B cell (primary cell): ENCODE data around the gene RNF220. TPM values are rescaled to one million over a fixed set of nuclear protein-coding genes. Genes with fewer than 3 reads are reported as not detected.

ENCODE experiments used
- ATAC-seq: fragments of 200-7000 bp; cut with Tn5 transposase; one replicate; pipeline ENCODE4 v1.10.0; 2021; ENCODE audit warnings: low read depth, mild to moderate bottlenecking, moderate number of reproducible peaks, moderate library complexity
- CTCF ChIA-PET: fragments of 350-600 bp; sonication (Branson Sonifier 250); formaldehyde crosslinking; loops from one replicate; lab custom pipeline; 2021; ENCODE audit warnings: antibody characterized with exemption, inconsistent platforms; lab: Charles Lee
- POLR2A ChIA-PET: fragments of 350-600 bp; sonication (Branson Sonifier 250); formaldehyde crosslinking; loops from one replicate; lab custom pipeline; 2021; ENCODE audit warnings: antibody characterized with exemption; lab: Charles Lee
- DNase-seq: peaks from one replicate; pipeline ENCODE4 v3.0.0; 2013
- H2AFZ ChIP-seq: 2 replicates; pipeline ENCODE4 v1.6.1; 2012; ENCODE audit warnings: mild to moderate bottlenecking, low read depth, low read length; ENCODE audit not compliant: insufficient read depth, poor library complexity, severe bottlenecking
- H3K27ac ChIP-seq, 2 donors: 1 replicate in 1 of 2; 2 replicates in 1 of 2; pipeline ENCODE4 v1.5.1; 2012 to 2013; ENCODE audit warnings: low read length in 2 of 2, mild to moderate bottlenecking in 2 of 2, moderate library complexity in 1 of 2
- H3K27me3 ChIP-seq, 4 experiments: fragments of 200-600 bp in 1 of 4; sonication (generic) in 1 of 4; replicated peaks in 1 of 4; 1 replicate in 2 of 4; 2 replicates in 2 of 4; pipeline versions ENCODE4 v1.6.1 to v1.7.0; 2013 to 2016; ENCODE audit warnings: low read length in 3 of 4, mild to moderate bottlenecking in 2 of 4, mixed read lengths in 1 of 4, moderate library complexity in 1 of 4; ENCODE audit not compliant: insufficient read depth in 4 of 4, control insufficient read depth in 3 of 4; ENCODE audit errors: control extremely low read depth in 1 of 4
- H3K36me3 ChIP-seq, 2 experiments: replicated peaks in 1 of 2; 1 replicate in 1 of 2; 2 replicates in 1 of 2; pipeline versions ENCODE4 v1.6.1 to v1.7.1; 2013; ENCODE audit warnings: low read length in 1 of 2; ENCODE audit not compliant: insufficient read depth in 2 of 2, control insufficient read depth in 1 of 2; ENCODE audit errors: control extremely low read depth in 1 of 2, extremely low read depth in 1 of 2
- H3K4me1 ChIP-seq, 2 donors: fragments of 200-600 bp in 1 of 2; sonication (generic) in 1 of 2; 1 replicate in 1 of 2; 2 replicates in 1 of 2; pipeline versions ENCODE4 v1.5.1 to v1.6.1; 2013 to 2017; ENCODE audit warnings: low read length in 2 of 2; ENCODE audit not compliant: control insufficient read depth in 2 of 2, insufficient read depth in 2 of 2
- H3K4me2 ChIP-seq: replicated peaks from 2 replicates; pipeline ENCODE3; 2012; ENCODE audit warnings: mild to moderate bottlenecking, low read depth, low read length; ENCODE audit not compliant: poor library complexity, severe bottlenecking
- H3K4me3 ChIP-seq, 5 experiments: fragments of 200-600 bp in 1 of 5; sonication (generic) in 1 of 5; 1 replicate in 3 of 5; 2 replicates in 2 of 5; pipeline versions ENCODE4 v1.5.1 to v1.7.0; 2011 to 2016; ENCODE audit warnings: low read length in 4 of 5, mild to moderate bottlenecking in 4 of 5, low read depth in 2 of 5, control low read depth in 1 of 5, moderate library complexity in 1 of 5; ENCODE audit not compliant: insufficient read depth in 1 of 5; ENCODE audit errors: control extremely low read depth in 1 of 5, extremely low read depth in 1 of 5
- H3K79me2 ChIP-seq: fragments of 200-600 bp; sonication (generic); one replicate; pipeline ENCODE4 v1.6.0; 2016; ENCODE audit warnings: low read length; ENCODE audit not compliant: control insufficient read depth, insufficient read depth
- H3K9ac ChIP-seq: fragments of 200-600 bp; sonication (generic); 2 replicates; pipeline ENCODE4 v1.6.1; 2017; ENCODE audit warnings: mild to moderate bottlenecking, low read length, moderate library complexity
- H3K9me3 ChIP-seq, 3 donors: one replicate each; pipeline versions ENCODE4 v1.6.1 to v1.7.1; 2013; ENCODE audit warnings: low read length in 2 of 3; ENCODE audit not compliant: control insufficient read depth in 2 of 3, insufficient read depth in 1 of 3; ENCODE audit errors: control extremely low read depth in 1 of 3
- H4K20me1 ChIP-seq: 2 replicates; pipeline ENCODE4 v1.6.0; 2012; ENCODE audit warnings: mild to moderate bottlenecking, low read length; ENCODE audit not compliant: insufficient read depth, control insufficient read depth, poor library complexity, severe bottlenecking
- H3K27ac Mint-ChIP-seq: one replicate; pipeline ENCODE4 v1.8.0; 2021; ENCODE audit warnings: mixed read lengths
- H3K27me3 Mint-ChIP-seq: one replicate; pipeline ENCODE4 v1.8.0; 2021; ENCODE audit warnings: mixed read lengths
- H3K4me1 Mint-ChIP-seq: one replicate; pipeline ENCODE4 v1.8.0; 2021; ENCODE audit warnings: mixed read lengths
- H3K4me3 Mint-ChIP-seq: one replicate; pipeline ENCODE4 v1.8.0; 2021; ENCODE audit warnings: mixed read lengths
- H3K9me3 Mint-ChIP-seq: one replicate; pipeline ENCODE4 v1.8.0; 2022; ENCODE audit warnings: mixed read lengths; ENCODE audit not compliant: insufficient read depth
- EZH2 ChIP-seq: IDR thresholded peaks from 2 replicates; pipeline ENCODE4 v1.6.1; 2012; ENCODE audit warnings: borderline replicate concordance, low read depth, mild to moderate bottlenecking, moderate library complexity, low read length; ENCODE audit not compliant: insufficient read depth, poor library complexity, severe bottlenecking
- WGBS: methylation state at CpG from one replicate; pipeline ENCODE4 v1.1.5; 2013; ENCODE audit warnings: missing lambda C conversion rate; ENCODE audit not compliant: insufficient coverage; 5-methylcytosine and 5-hydroxymethylcytosine counted together
- intact Hi-C: fragments of 100-400 bp; cut with micrococcal nuclease; formaldehyde crosslinking; loops from one replicate; pipeline ENCODE4 v1.10.0; 2022
- polyA plus RNA-seq: library from polyadenylated mRNA; depleted of rRNA; stranded (reverse); fragments of >200 nt; gene quantifications from 2 replicates; pipeline ENCODE4 v1.2.3, GENCODE V29; 2012
- total RNA-seq, 2 donors: library from RNA; stranded (reverse); fragments of 120-200 nt in 1 of 2; gene quantifications; 1 replicate in 1 of 2; 2 replicates in 1 of 2; pipeline versions ENCODE4 v1.2.3 to v1.2.4, GENCODE V29; 2013 to 2022
- TF ChIP-seq, protein P1 (sequence below): fragments of 200-600 bp; IDR thresholded peaks from one replicate; pipeline ENCODE4 v1.8.0; 2022; ENCODE audit warnings: antibody characterized with exemption, mild to moderate bottlenecking

RNF220 gene
- total and polyA plus RNA-seq, 2 donors (not counting 1 experiment from before 2014, with no cell fraction given): 115 to 141 TPM

DNA sequence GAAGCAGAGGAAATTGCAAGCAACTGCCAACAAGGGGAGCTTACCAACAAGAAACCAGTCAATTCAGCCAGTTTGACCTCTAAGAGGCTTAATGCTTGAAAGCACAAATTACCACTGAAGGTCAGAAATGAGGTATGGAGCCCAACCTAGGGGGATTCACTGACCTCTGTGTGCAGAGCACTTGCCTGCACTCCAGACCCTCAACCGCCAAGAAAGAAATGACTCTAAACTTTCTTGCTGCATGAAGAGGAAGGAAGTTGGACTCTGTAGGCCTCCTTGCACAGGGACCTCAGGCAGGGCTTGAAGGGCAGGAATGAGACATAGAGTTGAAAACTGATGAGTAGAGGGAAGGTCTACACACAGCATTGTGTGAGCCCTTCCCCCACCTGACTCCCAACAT, 279.5 kb downstream of the RNF220 start:
- no peak overlapping the region for H3K4me2 ChIP-seq
- Mint-ChIP-seq H3K4me3 (no peak overlapping the region), H3K4me1 (peaks cover 12% of the 10 kb centered on the region), H3K27ac (peak overlapping the region; percentile 20), H3K9me3 (no peaks in the 10 kb centered on the region), H3K27me3 (no peaks in the 10 kb centered on the region)
- no peak for TF ChIP-seq EZH2
- H3K9ac ChIP-seq: no peak overlapping the region
- ChIA-PET POLR2A (no interaction called here), CTCF (interaction anchor here (0.6 to 1.4 kb wide), 3 partner anchors 24 to 30 kb away, joined by 3 to 5 read pairs (median 3); no protein-coding TSS in a partner anchor)
- H3K27ac ChIP-seq: no peak overlapping the region
- H3K4me3 ChIP-seq: no peak overlapping the region
- H3K27me3 ChIP-seq: no peaks in the 10 kb centered on the region
- H3K36me3 ChIP-seq: no peaks in the 10 kb centered on the region
- ATAC-seq: no peak
- H2AFZ ChIP-seq: peak overlapping the region; percentile 43
- no peaks in the 10 kb centered on the region for H4K20me1 ChIP-seq
- no peaks in the 10 kb centered on the region for H3K9me3 ChIP-seq
- DNase-seq: no peak
- no CpG with 5 or more reads among the region's 1 CpG for WGBS
- peaks cover 6% of the 10 kb centered on the region in 2 donors for H3K4me1 ChIP-seq
- no peaks in the 10 kb centered on the region for H3K79me2 ChIP-seq
- intact Hi-C loops: no loop called here

DNA sequence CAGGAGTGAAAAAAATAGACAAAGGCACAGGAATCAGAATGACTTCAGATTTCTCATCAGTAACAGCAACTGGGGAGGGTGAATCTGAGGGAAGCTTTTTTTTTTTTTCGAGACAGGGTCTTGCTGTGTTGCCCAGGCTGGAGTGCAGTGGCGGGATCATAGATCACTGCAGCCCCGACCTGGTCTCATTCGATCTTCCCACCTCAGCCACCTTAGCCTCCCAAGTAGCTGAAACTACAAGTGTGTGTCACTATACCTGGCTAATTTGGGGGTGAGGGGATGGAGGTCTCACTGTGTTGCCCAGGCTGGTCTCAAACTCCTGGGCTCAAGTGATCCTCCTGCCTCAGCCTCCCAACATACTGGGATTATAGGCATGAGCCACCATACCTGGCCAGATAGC, 280.2 kb downstream of the RNF220 start:
- DNase-seq (no peak), ATAC-seq (no peak)
- no peak overlapping the region for H3K27ac ChIP-seq
- no peak overlapping the region for H3K9ac ChIP-seq
- POLR2A ChIA-PET: no interaction called here
- H4K20me1 ChIP-seq: no peaks in the 10 kb centered on the region
- H3K4me2 ChIP-seq: no peak overlapping the region
- peaks cover 6% of the 10 kb centered on the region in 2 donors for H3K4me1 ChIP-seq
- no peak overlapping the region for H2AFZ ChIP-seq
- Mint-ChIP-seq H3K27me3 (no peaks in the 10 kb centered on the region), H3K4me1 (peaks cover 12% of the 10 kb centered on the region), H3K27ac (no peak overlapping the region), H3K9me3 (no peaks in the 10 kb centered on the region), H3K4me3 (no peak overlapping the region)
- no peaks in the 10 kb centered on the region for H3K36me3 ChIP-seq
- H3K9me3 ChIP-seq: no peaks in the 10 kb centered on the region
- no peak overlapping the region for H3K4me3 ChIP-seq
- H3K27me3 ChIP-seq: no peaks in the 10 kb centered on the region
- no CpG with 5 or more reads among the region's 4 CpGs for WGBS
- no peak for TF ChIP-seq EZH2
- TF ChIP-seq, protein P1, sequence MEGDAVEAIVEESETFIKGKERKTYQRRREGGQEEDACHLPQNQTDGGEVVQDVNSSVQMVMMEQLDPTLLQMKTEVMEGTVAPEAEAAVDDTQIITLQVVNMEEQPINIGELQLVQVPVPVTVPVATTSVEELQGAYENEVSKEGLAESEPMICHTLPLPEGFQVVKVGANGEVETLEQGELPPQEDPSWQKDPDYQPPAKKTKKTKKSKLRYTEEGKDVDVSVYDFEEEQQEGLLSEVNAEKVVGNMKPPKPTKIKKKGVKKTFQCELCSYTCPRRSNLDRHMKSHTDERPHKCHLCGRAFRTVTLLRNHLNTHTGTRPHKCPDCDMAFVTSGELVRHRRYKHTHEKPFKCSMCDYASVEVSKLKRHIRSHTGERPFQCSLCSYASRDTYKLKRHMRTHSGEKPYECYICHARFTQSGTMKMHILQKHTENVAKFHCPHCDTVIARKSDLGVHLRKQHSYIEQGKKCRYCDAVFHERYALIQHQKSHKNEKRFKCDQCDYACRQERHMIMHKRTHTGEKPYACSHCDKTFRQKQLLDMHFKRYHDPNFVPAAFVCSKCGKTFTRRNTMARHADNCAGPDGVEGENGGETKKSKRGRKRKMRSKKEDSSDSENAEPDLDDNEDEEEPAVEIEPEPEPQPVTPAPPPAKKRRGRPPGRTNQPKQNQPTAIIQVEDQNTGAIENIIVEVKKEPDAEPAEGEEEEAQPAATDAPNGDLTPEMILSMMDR: no peak
- no peaks in the 10 kb centered on the region for H3K79me2 ChIP-seq
- CTCF ChIA-PET: interaction anchor here (1.0 kb wide), 1 partner anchor 24 kb away, joined by 3 read pairs; no protein-coding TSS in a partner anchor
- intact Hi-C loops: no loop called here
